Urinary bladder (tissue), 4 donors: ENCODE results near the gene SNRNP40. TPM values are rescaled to one million over a fixed set of nuclear protein-coding genes. Genes with fewer than 3 reads are reported as not detected.
A peak's percentile ranks its signal among the peaks of the same experiment; 100 is the strongest.

Experiments
- DNase-seq: peaks from one replicate; pipeline ENCODE4 v3.0.0-alpha.2; 2015; ENCODE audit errors: extremely low spot score
- H3K27ac ChIP-seq: one replicate; pipeline ENCODE4 v1.5.1; 2013; ENCODE audit warnings: low read depth, mild to moderate bottlenecking, moderate library complexity
- H3K36me3 ChIP-seq: one replicate; pipeline ENCODE4 v1.6.1; 2013; ENCODE audit warnings: mild to moderate bottlenecking, moderate library complexity; ENCODE audit not compliant: insufficient read depth
- H3K4me1 ChIP-seq: one replicate; pipeline ENCODE4 v1.6.1; 2013; ENCODE audit warnings: mild to moderate bottlenecking, moderate library complexity; ENCODE audit not compliant: insufficient read depth
- H3K4me3 ChIP-seq: one replicate; pipeline ENCODE4 v1.5.1; 2013; ENCODE audit warnings: low read depth, low read length
- WGBS: extraction: QIAGEN DNeasy Blood & Tissue Kit; methylation state at CpG from one replicate; pipeline ENCODE4 v1.1.7; 2013; 5-methylcytosine and 5-hydroxymethylcytosine counted together
- polyA plus RNA-seq: library from polyadenylated mRNA; stranded (reverse); fragments of 200-250 nt; gene quantifications from one replicate; pipeline ENCODE4 v1.2.3, GENCODE V29; 2013
- total RNA-seq: library from RNA; depleted of rRNA; stranded (reverse); fragments of >200 nt; gene quantifications from one replicate; pipeline ENCODE4 v1.2.3, GENCODE V29; 2014
- donor health status: healthy with polysubstance abuse.
- donor health status: healthy.

SNRNP40 gene
- 88.4 TPM for total RNA-seq
- 28.7 TPM for polyA plus RNA-seq

- H3K27ac ChIP-seq = peak within 1 kb of the TSS; percentile 73
- WGBS = under 1% methylated on average over 53 of the region's 53 CpGs
These were observed at the start of gene SNRNP40, which contains the start of gene ZCCHC17 for GRCh38 chr1:31296486-31297276. Gene SNRNP40 (minus strand): TSS chr1:31296788. CDS start chr1:31296751, 37 bp downstream. Gene ZCCHC17 (plus strand): TSS chr1:31297032. CDS start chr1:31310099, 13,067 bp downstream.

GRCh38 chr1:31345635-31346034 lies 49.0 kb upstream of the SNRNP40 start:
- no peak for DNase-seq
- peaks cover 2% of the 10 kb centered on the region for H3K36me3 ChIP-seq
- H3K4me1 ChIP-seq = no peaks in the 10 kb centered on the region
- no peak overlapping the region for H3K27ac ChIP-seq
- no peak overlapping the region for H3K4me3 ChIP-seq
- 86% methylated on average over 2 of the region's 2 CpGs for WGBS

More at GRCh38 chr1:31296486-31297276, at the start of gene SNRNP40, which contains the start of gene ZCCHC17:
- Histone ChIP-seq H3K36me3 (no peaks in the 10 kb centered on the region), H3K4me1 (no peaks in the 10 kb centered on the region), H3K4me3 (peak within 1 kb of the TSS; percentile 76)
- peak; percentile 98 for DNase-seq

GRCh38 chr1:31344503-31344902 lies 47.9 kb upstream of the SNRNP40 start:
- no peak overlapping the region for H3K27ac ChIP-seq
- no peak for DNase-seq
- H3K36me3 ChIP-seq = peaks cover 2% of the 10 kb centered on the region
- whole genome bisulfite sequencing = 93% methylated on average over 1 of the region's 1 CpG
- H3K4me3 ChIP-seq = no peak overlapping the region
- H3K4me1 ChIP-seq = no peaks in the 10 kb centered on the region

- Histone ChIP-seq H3K4me1 (no peaks in the 10 kb centered on the region), H3K36me3 (no peaks in the 10 kb centered on the region), H3K4me3 (no peak overlapping the region), H3K27ac (no peak overlapping the region)
- WGBS = 69% methylated on average over 10 of the region's 10 CpGs
- no peak for DNase-seq
These were observed 40.3 kb upstream of the SNRNP40 start for GRCh38 chr1:31336687-31337467.

- DNase-seq = no peak
- H3K4me3 ChIP-seq = no peak overlapping the region
- no peaks in the 10 kb centered on the region for H3K36me3 ChIP-seq
These were observed 38.4 kb upstream of the SNRNP40 start for GRCh38 chr1:31335007-31335406.

GRCh38 chr1:31327381-31327780 lies 30.8 kb upstream of the SNRNP40 start:
- Histone ChIP-seq H3K4me3 (no peak overlapping the region), H3K36me3 (peaks cover under 1% of the 10 kb centered on the region), H3K4me1 (no peaks in the 10 kb centered on the region), H3K27ac (no peak overlapping the region)
- 79% methylated on average over 3 of the region's 3 CpGs for WGBS
- DNase-seq = no peak

More at GRCh38 chr1:31335007-31335406, 38.4 kb upstream of the SNRNP40 start:
- Histone ChIP-seq H3K27ac (no peak overlapping the region), H3K4me1 (no peaks in the 10 kb centered on the region)

- Histone ChIP-seq H3K4me1 (no peaks in the 10 kb centered on the region), H3K36me3 (peaks cover 2% of the 10 kb centered on the region), H3K4me3 (no peak overlapping the region), H3K27ac (no peak overlapping the region)
- WGBS = 92% methylated on average over 1 of the region's 1 CpG
- DNase-seq = no peak
These were observed 29.9 kb upstream of the SNRNP40 start for GRCh38 chr1:31326461-31326860.

- H3K36me3 ChIP-seq = peaks cover 5% of the 10 kb centered on the region
- WGBS = 94% methylated on average over 3 of the region's 3 CpGs
- H3K27ac ChIP-seq = no peak overlapping the region
- H3K4me3 ChIP-seq = no peak overlapping the region
- DNase-seq = no peak
- H3K4me1 ChIP-seq = no peaks in the 10 kb centered on the region
These were observed 28.4 kb upstream of the SNRNP40 start for GRCh38 chr1:31324992-31325391.

GRCh38 chr1:31324093-31324492 lies 27.5 kb upstream of the SNRNP40 start:
- no peak for DNase-seq
- Histone ChIP-seq H3K4me1 (no peaks in the 10 kb centered on the region), H3K4me3 (no peak overlapping the region), H3K27ac (no peak overlapping the region), H3K36me3 (peaks cover 7% of the 10 kb centered on the region)
- 97% methylated on average over 4 of the region's 4 CpGs for WGBS

GRCh38 chr1:31318146-31318545 lies 21.6 kb upstream of the SNRNP40 start:
- DNase-seq = no peak
- H3K4me3 ChIP-seq = no peak overlapping the region
- no peaks in the 10 kb centered on the region for H3K4me1 ChIP-seq
- 78% methylated on average over 1 of the region's 1 CpG for WGBS
- H3K36me3 ChIP-seq = peaks cover 13% of the 10 kb centered on the region
- H3K27ac ChIP-seq = no peak overlapping the region

- WGBS = 96% methylated on average over 3 of the region's 3 CpGs
These were observed 19.3 kb upstream of the SNRNP40 start for GRCh38 chr1:31315902-31316301.

GRCh38 chr1:31310198-31310597 lies 13.6 kb upstream of the SNRNP40 start:
- no peak for DNase-seq

More at GRCh38 chr1:31315902-31316301, 19.3 kb upstream of the SNRNP40 start:
- Histone ChIP-seq H3K36me3 (peaks cover 10% of the 10 kb centered on the region), H3K4me3 (no peak overlapping the region), H3K4me1 (no peaks in the 10 kb centered on the region), H3K27ac (no peak overlapping the region)
- no peak for DNase-seq

GRCh38 chr1:31308036-31308435 lies 11.4 kb upstream of the SNRNP40 start:
- WGBS = 33% methylated on average over 1 of the region's 1 CpG
- Histone ChIP-seq H3K36me3 (peaks cover 1% of the 10 kb centered on the region), H3K4me3 (no peak overlapping the region), H3K27ac (no peak overlapping the region), H3K4me1 (no peaks in the 10 kb centered on the region)
- DNase-seq = no peak

More at GRCh38 chr1:31310198-31310597, 13.6 kb upstream of the SNRNP40 start:
- Histone ChIP-seq H3K27ac (no peak overlapping the region), H3K4me1 (no peaks in the 10 kb centered on the region), H3K4me3 (no peak overlapping the region), H3K36me3 (peaks cover 1% of the 10 kb centered on the region)
- 79% methylated on average over 4 of the region's 4 CpGs for WGBS

GRCh38 chr1:31306278-31306677 lies 9.7 kb upstream of the SNRNP40 start:
- Histone ChIP-seq H3K4me3 (no peak overlapping the region), H3K4me1 (no peaks in the 10 kb centered on the region), H3K36me3 (no peaks in the 10 kb centered on the region), H3K27ac (no peak overlapping the region)
- 69% methylated on average over 3 of the region's 3 CpGs for WGBS
- no peak for DNase-seq
